K562 (cell line): Measurements from ENCODE around the gene MPZL1. TPM values are rescaled to one million over a fixed set of nuclear protein-coding genes. Genes with fewer than 3 reads are reported as not detected.
A peak's percentile ranks its signal among the peaks of the same experiment; 100 is the strongest.

ENCODE experiments used
- ATAC-seq: fragments of 200-7000 bp; cut with Tn5 transposase; 3 replicates; pipeline ENCODE4 v1.9.1; 2020; ENCODE audit warnings: moderate library complexity
- BruUV-seq: library from RNA; stranded (reverse); fragments of 400-500 nt; replicated peaks from 2 replicates; lab custom pipeline; 2021; lab: Mats Ljungman, UMichigan
- CTCF ChIA-PET: fragments of 300-600 bp; formaldehyde crosslinking; extraction: SDS; loops from one replicate; lab custom pipeline; 2021; ENCODE audit warnings: low intra/inter-chr PET ratio; lab: Yijun Ruan, JAX
- POLR2A ChIA-PET: fragments of 300-600, 350-650 bp; sonication (Branson Sonifier 250); formaldehyde crosslinking; extraction: SDS; loops from one replicate; lab custom pipeline; 2021; ENCODE audit warnings: antibody characterized with exemption, inconsistent platforms; lab: Yijun Ruan, JAX
- DNase-seq, 4 experiments: peaks; one replicate each; pipeline versions ENCODE4 v3.0.0 to v3.0.0-alpha.2; 2011 to 2018; ENCODE audit warnings: low spot score in 3 of 4, mixed read lengths in 3 of 4; ENCODE audit errors: extremely low read depth in 1 of 4
- FAIRE-seq: peaks from 2 replicates; lab custom pipeline; 2011; peaks lifted over from hg19 to GRCh38; lab: Jason Lieb, UNC
- H2AFZ ChIP-seq: 2 replicates; pipeline ENCODE4 v1.6.0; 2011; ENCODE audit warnings: low read depth, low read length, control low read depth, inconsistent platforms
- H3K27ac ChIP-seq: fragments of 200-600 bp; 3 replicates; pipeline ENCODE4 v1.8.0; 2011; ENCODE audit warnings: low read depth, mild to moderate bottlenecking, control low read depth, inconsistent platforms, low read length, moderate library complexity, mixed read lengths; ENCODE audit errors: extremely low read depth
- H3K27me3 ChIP-seq, 2 experiments: fragments of 300-600 bp in 1 of 2; 2 replicates in 1 of 2; 3 replicates in 1 of 2; pipeline versions ENCODE4 v1.6.0 to v1.8.0; 2011; ENCODE audit warnings: inconsistent platforms in 2 of 2, low read length in 2 of 2, mild to moderate bottlenecking in 1 of 2, mixed read lengths in 1 of 2, moderate library complexity in 1 of 2; ENCODE audit not compliant: control insufficient read depth in 2 of 2, insufficient read depth in 2 of 2
- H3K36me3 ChIP-seq: fragments of 300-600 bp; 3 replicates; pipeline ENCODE4 v1.8.0; 2011; ENCODE audit warnings: mild to moderate bottlenecking, low read length, inconsistent platforms; ENCODE audit not compliant: control insufficient read depth, insufficient read depth
- H3K4me1 ChIP-seq, 2 experiments: fragments of 200-600 bp in 1 of 2; replicated peaks in 1 of 2; 2 replicates in 1 of 2; 3 replicates in 1 of 2; pipeline versions ENCODE4 v1.5.1 to v1.8.0; 2011; ENCODE audit warnings: inconsistent platforms in 2 of 2, low read length in 2 of 2, mild to moderate bottlenecking in 1 of 2, mixed read lengths in 1 of 2, moderate library complexity in 1 of 2; ENCODE audit not compliant: control insufficient read depth in 2 of 2, insufficient read depth in 2 of 2
- H3K4me2 ChIP-seq: 2 replicates; pipeline ENCODE4 v1.6.1; 2011; ENCODE audit warnings: low read length, control low read depth, inconsistent platforms, mixed read lengths; ENCODE audit not compliant: insufficient read depth
- H3K4me3 ChIP-seq: fragments of 200-600 bp; sonication (generic), shearing (Covaris generic); 2 replicates; pipeline ENCODE4 v1.5.1; 2016; ENCODE audit warnings: control low read depth, inconsistent platforms
- H3K79me2 ChIP-seq: fragments of 200-600 bp; 3 replicates; pipeline ENCODE4 v1.8.0; 2011; ENCODE audit warnings: low read length, inconsistent platforms; ENCODE audit not compliant: control insufficient read depth, insufficient read depth
- H3K9ac ChIP-seq, 2 experiments: 2 replicates each; pipeline versions ENCODE4 v1.6.0 to v1.6.1; 2011; ENCODE audit warnings: low read depth in 2 of 2, low read length in 2 of 2, control low read depth in 1 of 2, inconsistent platforms in 1 of 2, mild to moderate bottlenecking in 1 of 2, mixed read lengths in 1 of 2; ENCODE audit not compliant: insufficient read depth in 1 of 2
- H3K9me1 ChIP-seq: one replicate; pipeline ENCODE4 v1.6.0; 2011; ENCODE audit warnings: inconsistent platforms, mild to moderate bottlenecking, low read length, moderate library complexity; ENCODE audit not compliant: control insufficient read depth, insufficient read depth
- H3K9me3 ChIP-seq: replicated peaks from 2 replicates; pipeline ENCODE4 v1.5.1; 2011; ENCODE audit warnings: low read depth, low read length, inconsistent platforms; ENCODE audit not compliant: control insufficient read depth, insufficient read depth
- H4K20me1 ChIP-seq: replicated peaks from 2 replicates; pipeline ENCODE4 v1.6.1; 2011; ENCODE audit warnings: low read length, inconsistent platforms, mixed read lengths; ENCODE audit not compliant: control insufficient read depth, insufficient read depth
- BCOR ChIP-seq: fragments of 450-650 bp; IDR thresholded peaks from 2 replicates; pipeline ENCODE4 v1.6.1; 2016
- PKNOX1 ChIP-seq: fragments of 450-650 bp; IDR thresholded peaks from 2 replicates; pipeline ENCODE4 v1.6.1; 2016
- ZNF444 ChIP-seq: fragments of 250-450 bp; sonication (Bioruptor Pico); IDR thresholded peaks from 2 replicates; pipeline ENCODE4 v1.4.0; 2020; ENCODE audit warnings: mild to moderate bottlenecking, moderate library complexity
- WGBS: fragments of 100-300 bp; shearing (Covaris generic); methylation state at CpG from one replicate; pipeline ENCODE4 v1.1.6; 2016; ENCODE audit warnings: low coverage, mixed read lengths; ENCODE audit not compliant: insufficient coverage; ENCODE audit errors: missing lambda C conversion rate; 5-methylcytosine and 5-hydroxymethylcytosine counted together
- in situ Hi-C: fragments of 300-500 bp; cut with MboI; formaldehyde crosslinking; loops from 4 replicates; pipeline ENCODE4 v1.15.0; 2018; ENCODE audit warnings: inconsistent platforms, mixed read lengths
- intact Hi-C: fragments of 100-400 bp; cut with micrococcal nuclease; formaldehyde crosslinking; loops from 2 replicates; pipeline ENCODE4 v1.14.2; 2022
- polyA plus RNA-seq, 8 experiments: library from polyadenylated mRNA; depleted of rRNA in 4 of 8; stranded (reverse) in 5 of 8; unstranded in 3 of 8; fragments of >200 nt; fragmentation: Nextera tagmentation in 2 of 8; fragmentation: Illumina TruSeq in 1 of 8; extraction: Ambion mirVana in 2 of 8; extraction: Trizol in 1 of 8; gene quantifications; 2 replicates each; pipeline versions ENCODE4 v1.2.1 to v1.2.3, GENCODE V29; 2011 to 2014; ENCODE audit warnings: inconsistent platforms in 1 of 8, missing spikeins in 1 of 8
- total RNA-seq, 7 experiments: library from RNA; depleted of rRNA in 6 of 7; stranded (reverse); fragments of >200 nt in 6 of 7; fragmentation: Illumina TruSeq in 2 of 7; extraction: Trizol in 2 of 7; gene quantifications; 2 replicates each; pipeline versions ENCODE4 v1.2.1 to v1.2.3, GENCODE V29; 2011 to 2021; ENCODE audit warnings: low replicate concordance in 1 of 7

The MPZL1 gene
- total and polyA plus RNA-seq, 9 of the 15 experiments (the other 6 are each of a cell fraction or from before 2014, with no cell fraction given): 14.5 to 153 (median 66.5) TPM

- Histone ChIP-seq H3K4me1 (no peaks in the 10 kb centered on the region), H3K79me2 (no peaks in the 10 kb centered on the region), H3K27ac (no peak overlapping the region), H3K9me3 (no peaks in the 10 kb centered on the region), H3K9me1 (no peaks in the 10 kb centered on the region), H3K4me2 (no peak overlapping the region), H3K27me3 (no peaks in the 10 kb centered on the region), H3K9ac (no peak overlapping the region), H3K36me3 (peaks cover 14% of the 10 kb centered on the region; the same call in 2 of the 3 replicates), H4K20me1 (no peaks in the 10 kb centered on the region), H3K4me3 (no peak overlapping the region), H2AFZ (no peak overlapping the region)
- no peak for DNase-seq
- in situ Hi-C loops: no loop called here
- no peak for ATAC-seq
- ChIA-PET POLR2A (interaction anchor here (1.1 to 1.4 kb wide), 6 partner anchors 9 to 64 kb away, joined by 3 to 5 read pairs (median 4); no protein-coding TSS in a partner anchor), CTCF (no interaction called here)
- no TSS peak for BruUV-seq
- TF ChIP-seq BCOR: no peak
- TF ChIP-seq PKNOX1: peak; percentile 52; the same call in 1 of the 2 replicates
- no peak for TF ChIP-seq ZNF444
- intact Hi-C loops: no loop called here
- WGBS: 49% methylated on average over 10 of the region's 10 CpGs
- no peak for FAIRE-seq
Observed at GRCh38 chr1:167706931-167707877, 14.6 kb upstream of the MPZL1 start.
